Globus pallidus (tissue), 1 donor: Measurements from ENCODE around the gene CERKL.

Source experiments
- DNase-seq: peaks from one replicate; pipeline ENCODE4 v3.0.0-alpha.2; 2015; ENCODE audit warnings: low spot score

CERKL gene

GRCh38 chr2:181677912-181678586 lies 21.1 kb upstream of the CERKL start:
- no peak for DNase-seq

GRCh38 chr2:181675254-181675653 lies 18.3 kb upstream of the CERKL start:
- DNase-seq, result no peak

GRCh38 chr2:181674461-181674860 lies 17.6 kb upstream of the CERKL start:
- DNase-seq, result no peak

GRCh38 chr2:181673173-181673572 lies 16.3 kb upstream of the CERKL start:
- DNase-seq, result no peak

- DNase-seq, result no peak
Observed at GRCh38 chr2:181672255-181673008, 15.5 kb upstream of the CERKL start.

- no peak for DNase-seq
Observed at GRCh38 chr2:181670632-181671031, 13.7 kb upstream of the CERKL start.

GRCh38 chr2:181667234-181667633 lies 10.3 kb upstream of the CERKL start:
- DNase-seq, result no peak

GRCh38 chr2:181662287-181662686 lies 5.4 kb upstream of the CERKL start:
- no peak for DNase-seq

GRCh38 chr2:181660181-181660580 lies 3.3 kb upstream of the CERKL start:
- no peak for DNase-seq

GRCh38 chr2:181658444-181658843 lies 1.5 kb upstream of the CERKL start:
- DNase-seq, result no peak

- no peak for DNase-seq
Observed at GRCh38 chr2:181657379-181657778, 474 bp upstream of the CERKL start.

- DNase-seq, result no peak
Observed at GRCh38 chr2:181655519-181655918, 1.4 kb downstream of the CERKL start.

- DNase-seq, result no peak
Observed at GRCh38 chr2:181649436-181649979, 7.4 kb downstream of the CERKL start.

- DNase-seq, result no peak
Observed at GRCh38 chr2:181648478-181649155, 8.3 kb downstream of the CERKL start.

- DNase-seq, result no peak
Observed at GRCh38 chr2:181646415-181646987, 10.4 kb downstream of the CERKL start.

- DNase-seq, result no peak
Observed at GRCh38 chr2:181643151-181643550, 13.8 kb downstream of the CERKL start.

- DNase-seq, result no peak
Observed at GRCh38 chr2:181642086-181642485, 14.8 kb downstream of the CERKL start.

GRCh38 chr2:181639686-181640085 lies 17.2 kb downstream of the CERKL start:
- DNase-seq, result no peak

- no peak for DNase-seq
Observed at GRCh38 chr2:181632733-181633401, 24.0 kb downstream of the CERKL start.

- no peak for DNase-seq
Observed at GRCh38 chr2:181628590-181629585, 28.0 kb downstream of the CERKL start.

GRCh38 chr2:181627545-181627944 lies 29.4 kb downstream of the CERKL start:
- DNase-seq, result no peak
